Effector memory CD4-positive, alpha-beta T cell (primary cell): ENCODE measurements around the gene BTBD1.

Experiments used
- DNase-seq, 3 donors: peaks; one replicate each; pipeline ENCODE4 v3.0.0-alpha.2; 2020
- H3K27ac ChIP-seq: 2 replicates; pipeline ENCODE4 v1.7.0; 2013; ENCODE audit warnings: mild to moderate bottlenecking, low read length, moderate library complexity; ENCODE audit not compliant: insufficient read depth, poor library complexity, severe bottlenecking
- H3K27me3 ChIP-seq: replicated peaks from 2 replicates; pipeline ENCODE4 v1.7.0; 2013; ENCODE audit warnings: mild to moderate bottlenecking, low read length; ENCODE audit not compliant: insufficient read depth, control insufficient read depth, poor library complexity, severe bottlenecking
- H3K36me3 ChIP-seq: 2 replicates; pipeline ENCODE4 v1.7.0; 2013; ENCODE audit warnings: mild to moderate bottlenecking, low read length, moderate library complexity; ENCODE audit not compliant: control insufficient read depth, insufficient read depth
- H3K4me1 ChIP-seq: 2 replicates; pipeline ENCODE4 v1.7.0; 2013; ENCODE audit warnings: low read length, mild to moderate bottlenecking; ENCODE audit not compliant: control insufficient read depth, insufficient read depth, poor library complexity, severe bottlenecking
- H3K4me3 ChIP-seq: 2 replicates; pipeline ENCODE4 v1.7.0; 2013; ENCODE audit warnings: low read length, low read depth, mild to moderate bottlenecking; ENCODE audit not compliant: insufficient read depth, poor library complexity, severe bottlenecking
- H3K9me3 ChIP-seq: 2 replicates; pipeline ENCODE4 v1.7.0; 2013; ENCODE audit warnings: mild to moderate bottlenecking, low read length, moderate library complexity; ENCODE audit not compliant: control insufficient read depth
- total RNA-seq, 3 donors: gene quantifications; one replicate each; lab custom pipeline; 2026; lab: John Stamatoyannopoulos, UW

BTBD1 gene
- 43.4 to 57.9 (median 52.5) reads per million in 3 donors for total RNA-seq

DNA sequence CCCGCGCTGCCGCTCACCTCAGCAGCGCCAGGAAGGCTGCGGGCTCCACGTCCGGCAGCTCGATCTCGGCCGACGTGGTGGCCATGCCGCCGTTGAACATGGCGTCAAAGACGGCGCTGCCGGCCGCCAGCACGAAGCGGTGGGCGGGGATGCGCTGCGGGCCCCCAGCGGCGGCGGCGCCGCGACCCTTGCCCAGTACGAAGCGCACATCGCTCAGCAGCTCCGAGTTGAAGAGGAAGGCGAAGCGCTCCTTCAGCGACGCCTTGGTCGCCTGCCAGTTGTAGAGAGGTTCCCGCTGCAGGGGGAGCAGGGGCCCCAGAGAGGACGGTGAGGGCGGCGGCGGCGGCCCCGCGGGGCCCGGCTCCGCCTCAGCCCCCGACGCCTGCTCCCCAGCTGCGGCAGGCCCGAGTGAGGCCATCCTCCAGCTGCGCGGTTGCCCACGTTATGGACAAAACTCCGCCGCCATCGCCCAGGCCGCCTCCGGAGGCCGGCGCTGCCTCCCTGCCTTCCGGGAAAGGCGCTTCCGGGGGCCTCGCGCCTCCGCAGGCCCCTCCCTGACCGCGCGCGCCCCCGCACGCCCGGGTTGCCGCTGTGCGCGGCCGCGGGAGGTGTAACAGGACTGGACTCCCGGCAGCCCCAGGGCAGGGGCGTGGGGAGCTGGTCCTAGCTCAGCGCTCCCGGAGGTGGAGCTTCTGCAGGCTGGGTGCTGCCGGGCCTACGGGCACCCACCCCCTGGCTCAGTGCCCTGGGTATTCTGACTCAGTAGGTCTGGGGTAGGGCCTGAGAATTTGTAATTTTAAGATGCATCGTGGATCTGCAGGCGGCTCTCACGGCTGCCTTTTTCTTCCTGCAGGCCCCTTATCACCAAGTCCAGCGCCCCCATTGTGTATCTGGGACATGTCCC lies at the start of gene BTBD1:
Gene BTBD1 (minus strand): TSS at position 519 of the 904 bp plus-strand sequence. CDS start 101 bp downstream, at position 418.
- H3K4me1 ChIP-seq: peaks cover 6% of the 10 kb centered on the region
- peak within 1 kb of the TSS; percentile 72 for H3K27ac ChIP-seq
- no peaks in the 10 kb centered on the region for H3K9me3 ChIP-seq
- no peaks in the 10 kb centered on the region for H3K27me3 ChIP-seq
- H3K4me3 ChIP-seq: peak within 1 kb of the TSS; percentile 92
- H3K36me3 ChIP-seq: no peaks in the 10 kb centered on the region
- peak; percentile 55 to 67 (median 65) for DNase-seq

- no peaks in the 10 kb centered on the region for H3K27me3 ChIP-seq
- H3K27ac ChIP-seq: no peak overlapping the region
- DNase-seq: no peak
- H3K9me3 ChIP-seq: no peaks in the 10 kb centered on the region
- H3K4me1 ChIP-seq: no peaks in the 10 kb centered on the region
- H3K4me3 ChIP-seq: no peak overlapping the region
- no peaks in the 10 kb centered on the region for H3K36me3 ChIP-seq
Measured at GRCh38 chr15:83115831-83116565, 48.9 kb upstream of the BTBD1 start.

- no peak overlapping the region for H3K4me3 ChIP-seq
- no peak overlapping the region for H3K27ac ChIP-seq
- no peaks in the 10 kb centered on the region for H3K36me3 ChIP-seq
- no peak for DNase-seq
- H3K27me3 ChIP-seq: no peaks in the 10 kb centered on the region
- H3K4me1 ChIP-seq: no peaks in the 10 kb centered on the region
- H3K9me3 ChIP-seq: no peaks in the 10 kb centered on the region
Measured at GRCh38 chr15:83115410-83115809, 48.4 kb upstream of the BTBD1 start.

- Histone ChIP-seq H3K4me1 (no peaks in the 10 kb centered on the region), H3K27me3 (peaks cover under 1% of the 10 kb centered on the region), H3K4me3 (no peak overlapping the region), H3K27ac (no peak overlapping the region), H3K9me3 (no peaks in the 10 kb centered on the region), H3K36me3 (no peaks in the 10 kb centered on the region)
- no peak for DNase-seq
Measured at GRCh38 chr15:83114856-83115255, 47.8 kb upstream of the BTBD1 start.

DNA sequence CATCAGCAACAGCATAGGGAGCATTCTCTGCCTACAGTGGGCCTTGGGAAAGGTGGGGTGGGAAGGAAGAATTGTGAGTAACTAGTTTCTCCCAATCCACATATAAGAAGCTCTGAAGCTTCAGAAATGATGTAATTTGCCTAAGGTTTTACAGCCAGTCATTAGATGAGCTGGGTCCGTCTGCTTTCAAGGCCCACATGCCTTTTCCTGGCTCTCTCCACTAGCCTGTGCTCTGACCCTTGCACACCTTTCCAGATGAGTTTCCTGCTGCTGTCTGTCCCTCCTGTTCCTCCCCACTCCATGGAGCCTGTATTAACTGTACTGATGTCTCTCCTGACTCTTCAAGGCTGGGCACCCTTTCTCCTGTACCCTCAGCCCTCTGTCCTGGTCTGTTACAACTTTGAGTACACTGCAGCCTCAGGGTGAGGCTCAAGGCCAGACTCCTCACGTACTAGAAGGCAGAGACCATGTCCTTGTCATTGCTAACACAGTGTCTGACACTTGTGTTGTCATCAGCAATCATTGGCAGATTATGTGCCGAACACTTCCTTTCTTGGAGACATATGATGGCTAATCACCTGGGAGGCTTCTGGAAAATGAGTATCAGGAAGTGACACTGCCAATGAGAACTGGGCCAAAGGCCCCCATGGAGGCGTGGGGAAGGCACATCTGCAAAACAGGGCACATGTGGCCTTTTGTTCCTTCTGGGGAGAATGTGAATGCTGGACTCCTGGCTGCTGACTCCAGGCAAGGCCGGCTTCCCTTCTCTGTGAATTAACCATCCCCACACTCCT lies 47.0 kb upstream of the BTBD1 start:
- DNase-seq: no peak
- no peaks in the 10 kb centered on the region for H3K36me3 ChIP-seq

GRCh38 chr15:83112956-83113299 lies 45.9 kb upstream of the BTBD1 start:
- no peak overlapping the region for H3K4me3 ChIP-seq
- no peaks in the 10 kb centered on the region for H3K36me3 ChIP-seq
- DNase-seq: no peak
- H3K4me1 ChIP-seq: peaks cover 5% of the 10 kb centered on the region
- no peak overlapping the region for H3K27ac ChIP-seq
- H3K27me3 ChIP-seq: peaks cover 5% of the 10 kb centered on the region
- no peaks in the 10 kb centered on the region for H3K9me3 ChIP-seq

More for the DNA sequence above, 47.0 kb upstream of the BTBD1 start:
- Histone ChIP-seq H3K4me1 (no peaks in the 10 kb centered on the region), H3K27me3 (peaks cover 5% of the 10 kb centered on the region), H3K27ac (no peak overlapping the region), H3K9me3 (no peaks in the 10 kb centered on the region), H3K4me3 (no peak overlapping the region)

GRCh38 chr15:83112233-83112955 lies 45.3 kb upstream of the BTBD1 start:
- no peak overlapping the region for H3K27ac ChIP-seq
- no peaks in the 10 kb centered on the region for H3K36me3 ChIP-seq
- H3K9me3 ChIP-seq: no peaks in the 10 kb centered on the region
- H3K4me1 ChIP-seq: peaks cover 9% of the 10 kb centered on the region
- DNase-seq: no peak
- H3K4me3 ChIP-seq: no peak overlapping the region
- peaks cover 5% of the 10 kb centered on the region for H3K27me3 ChIP-seq

DNA sequence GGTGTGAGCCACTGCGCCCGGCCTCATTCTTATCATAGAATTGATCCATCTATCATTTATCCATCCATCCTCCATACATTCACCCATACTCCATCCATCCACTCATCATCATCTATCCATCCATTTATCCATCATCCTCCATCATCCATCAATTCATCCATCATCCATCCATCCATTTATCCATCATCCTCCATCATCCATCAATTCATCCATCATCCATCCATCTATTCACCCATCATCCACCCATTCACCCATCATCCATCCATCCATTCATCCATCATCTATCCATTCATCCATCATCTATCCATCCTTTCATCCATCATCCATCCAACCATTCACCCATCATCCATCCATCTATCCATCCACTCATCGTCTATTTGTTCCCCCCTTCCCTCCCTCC lies 44.1 kb upstream of the BTBD1 start:
- Histone ChIP-seq H3K9me3 (no peaks in the 10 kb centered on the region), H3K4me1 (peaks cover 9% of the 10 kb centered on the region), H3K36me3 (no peaks in the 10 kb centered on the region), H3K27me3 (peaks cover 5% of the 10 kb centered on the region), H3K27ac (no peak overlapping the region), H3K4me3 (no peak overlapping the region)
- no peak for DNase-seq

DNA sequence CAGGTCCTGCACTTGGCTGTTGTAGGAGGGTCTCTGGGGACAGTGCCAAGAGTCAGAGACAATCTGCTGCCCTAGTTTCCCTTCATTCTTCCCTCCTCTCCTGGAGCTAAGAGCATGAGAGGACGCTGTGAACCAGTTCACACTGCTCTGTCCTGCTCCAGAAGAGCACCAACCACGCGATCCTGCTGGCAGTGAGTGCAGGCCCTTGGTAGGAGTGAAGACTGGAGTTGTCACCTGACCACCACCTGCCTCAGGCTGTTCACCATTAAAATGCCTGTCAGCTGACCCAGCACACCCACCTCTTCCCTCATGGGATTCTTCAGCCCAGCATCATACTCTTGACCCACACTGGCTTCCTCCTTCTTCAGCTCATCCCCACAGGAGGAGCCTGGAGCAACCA lies 43.3 kb upstream of the BTBD1 start:
- peaks cover 9% of the 10 kb centered on the region for H3K4me1 ChIP-seq
- H3K36me3 ChIP-seq: no peaks in the 10 kb centered on the region
- H3K27ac ChIP-seq: no peak overlapping the region
- peaks cover 10% of the 10 kb centered on the region for H3K27me3 ChIP-seq
- DNase-seq: no peak
- no peak overlapping the region for H3K4me3 ChIP-seq
- no peaks in the 10 kb centered on the region for H3K9me3 ChIP-seq
